NCI-H446 treated with DMSO at 0.1 percent for 48 hours (cell line): ENCODE measurements around the gene SFMBT1.

Source experiments
- DNase-seq: peaks from one replicate; lab custom pipeline; 2025; lab: John Stamatoyannopoulos, UW

Gene SFMBT1

DNA sequence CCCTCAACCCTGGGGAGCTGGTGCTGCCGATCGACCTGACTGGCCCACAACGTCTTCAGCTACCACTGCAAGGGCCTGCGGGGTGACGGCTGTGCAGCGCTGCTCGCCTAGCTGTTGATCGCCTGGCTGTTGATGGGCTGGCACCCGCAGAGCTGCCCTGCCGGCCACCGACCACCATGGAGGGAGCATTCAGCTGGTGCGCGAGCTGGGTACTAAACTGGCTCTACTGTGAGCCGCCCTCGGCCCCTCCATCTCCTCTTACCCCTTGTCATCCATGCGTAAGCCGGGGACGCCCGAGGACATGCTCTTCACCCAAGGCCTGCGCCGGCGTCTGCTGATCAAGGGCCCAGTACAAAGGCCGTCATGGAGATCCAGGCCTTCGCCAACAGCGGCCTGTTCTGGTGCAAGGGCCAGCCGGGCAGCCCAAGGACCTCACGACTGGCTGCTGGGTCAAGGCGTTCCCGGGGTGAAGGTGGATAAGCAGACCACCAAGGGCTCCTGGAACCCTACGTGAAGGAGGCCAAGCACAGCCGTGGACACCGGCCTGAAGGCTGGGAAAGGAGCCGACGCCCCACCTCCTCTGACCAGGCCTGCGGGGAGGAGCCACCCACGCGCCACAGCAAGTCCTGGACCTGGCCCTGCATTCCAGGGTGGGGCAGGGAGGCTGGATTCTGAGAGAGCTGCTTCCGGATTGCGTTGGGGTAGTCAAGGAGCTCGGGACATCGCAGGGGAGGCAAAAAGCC lies 46.9 kb downstream of the SFMBT1 start:
- DNase-seq: no peak

GRCh38 chr3:52990637-52991036 lies 55.2 kb downstream of the SFMBT1 start:
- no peak for DNase-seq

- DNase-seq: no peak
Measured at GRCh38 chr3:52986938-52987337, 58.9 kb downstream of the SFMBT1 start.

DNA sequence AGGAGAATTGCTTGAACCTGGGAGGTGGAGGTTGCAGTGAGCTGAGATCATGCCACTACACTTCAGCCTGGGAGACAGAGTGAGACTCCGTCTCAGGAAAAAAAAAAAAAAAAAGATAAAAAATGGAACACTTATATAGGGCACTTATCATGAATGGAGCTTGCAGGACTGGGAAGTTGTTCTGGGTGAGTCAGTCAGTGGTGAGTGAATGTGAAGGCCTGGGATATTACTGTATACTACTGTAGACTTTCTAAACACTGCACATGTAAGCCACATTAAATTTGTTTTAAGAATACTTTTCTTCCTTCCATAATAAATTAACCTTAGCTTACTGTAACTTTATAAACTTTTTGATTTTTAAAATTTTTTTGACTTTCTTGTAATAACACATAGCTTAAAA lies 59.8 kb downstream of the SFMBT1 start:
- no peak for DNase-seq

DNA sequence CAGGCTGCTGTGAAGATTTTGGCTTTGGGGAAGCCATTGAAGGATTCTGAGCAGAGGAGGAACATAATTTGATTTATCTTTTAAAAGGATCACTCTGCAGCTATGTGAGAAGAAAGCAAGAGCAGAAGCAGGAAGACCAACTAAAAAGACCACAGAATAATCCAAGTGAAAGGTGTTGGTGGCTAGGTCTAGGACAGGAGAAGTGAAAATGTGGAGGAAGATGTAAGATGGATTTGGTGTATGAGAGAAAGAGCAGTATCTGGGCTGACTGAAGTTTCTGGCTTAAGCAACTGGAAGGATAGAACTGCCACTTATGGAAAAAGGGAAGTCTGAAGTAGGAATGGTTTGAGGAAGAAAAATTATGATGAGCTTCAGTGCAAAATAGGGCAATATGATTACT lies 62.0 kb downstream of the SFMBT1 start:
- no peak for DNase-seq

DNA sequence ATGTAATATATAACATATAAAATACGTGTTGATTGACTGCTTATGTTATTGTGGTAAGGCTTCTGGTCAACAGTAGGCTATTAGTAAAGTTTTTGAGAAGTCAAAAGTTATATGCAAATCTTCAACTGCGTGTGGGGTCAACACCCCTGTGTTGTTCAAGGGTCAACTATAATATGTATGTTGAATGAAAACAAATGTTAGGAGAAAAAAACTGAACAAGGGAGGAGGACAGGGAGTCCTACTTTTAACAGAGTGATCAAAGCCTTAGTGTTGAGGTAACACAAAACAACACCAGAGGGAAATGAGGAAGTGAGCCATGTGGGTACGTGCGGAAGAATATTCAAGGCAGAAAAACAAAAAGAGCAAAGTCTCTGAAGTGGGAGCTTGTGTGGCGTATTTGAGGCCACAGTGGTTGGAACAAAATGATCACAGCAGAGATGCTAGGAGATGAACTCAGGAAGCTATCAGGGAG lies 62.5 kb downstream of the SFMBT1 start:
- DNase-seq: no peak

DNA sequence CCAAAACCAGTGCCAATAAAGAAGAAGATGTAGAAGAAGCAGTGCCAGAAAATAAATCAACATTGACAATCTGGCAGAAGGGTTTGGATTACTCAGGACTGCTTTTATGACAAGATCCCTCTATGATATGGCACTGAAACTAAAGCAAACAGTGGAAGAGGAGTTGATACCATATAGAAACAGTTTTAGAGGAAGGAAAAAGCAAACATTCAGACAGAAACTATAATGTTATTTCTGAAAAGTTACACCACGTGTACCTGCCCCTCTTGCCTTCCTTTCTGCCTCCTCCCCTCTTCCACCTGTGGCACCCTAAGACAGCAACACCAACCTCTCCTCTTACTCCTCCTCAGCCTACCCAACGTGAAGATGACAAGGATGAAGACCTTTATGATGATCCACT lies 63.0 kb downstream of the SFMBT1 start:
- peak; percentile 51 for DNase-seq

DNA sequence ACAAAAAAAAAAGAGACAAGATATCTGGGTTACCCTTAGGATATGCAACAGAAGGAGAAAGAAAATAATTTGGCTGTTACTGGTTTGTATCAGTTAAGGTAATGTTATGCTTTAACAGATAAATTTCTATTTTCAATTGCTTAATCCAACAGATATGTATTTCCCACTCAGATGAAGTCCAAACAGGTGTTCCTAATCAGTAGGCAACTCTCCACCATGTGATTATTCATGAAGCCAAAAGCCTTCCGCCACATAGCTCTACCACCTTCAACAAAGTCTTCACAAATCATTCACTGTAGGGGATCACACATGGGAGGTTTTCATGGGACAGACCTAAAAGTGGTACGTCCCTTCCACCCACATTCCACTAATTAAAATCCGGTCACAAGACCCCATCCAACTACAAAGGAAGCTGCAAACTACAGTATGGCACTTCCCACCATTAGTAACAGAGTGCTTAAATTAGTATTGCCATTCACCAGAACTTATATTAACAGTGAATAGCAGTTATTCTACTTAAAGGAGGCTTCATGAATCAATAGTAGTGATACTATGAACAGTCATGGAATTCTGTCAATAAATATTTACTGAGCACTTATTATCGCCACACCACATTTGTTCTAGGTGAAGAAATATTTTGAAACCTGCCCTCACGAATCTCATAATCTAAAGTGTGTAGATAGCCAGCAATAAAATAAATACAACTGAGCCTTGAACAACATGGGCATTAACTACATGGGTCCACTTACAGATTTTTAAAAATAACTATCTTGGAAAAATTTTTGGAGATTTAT lies 66.5 kb downstream of the SFMBT1 start:
- no peak for DNase-seq

GRCh38 chr3:52978109-52978754 lies 67.6 kb downstream of the SFMBT1 start:
- peak; percentile 46 for DNase-seq

DNA sequence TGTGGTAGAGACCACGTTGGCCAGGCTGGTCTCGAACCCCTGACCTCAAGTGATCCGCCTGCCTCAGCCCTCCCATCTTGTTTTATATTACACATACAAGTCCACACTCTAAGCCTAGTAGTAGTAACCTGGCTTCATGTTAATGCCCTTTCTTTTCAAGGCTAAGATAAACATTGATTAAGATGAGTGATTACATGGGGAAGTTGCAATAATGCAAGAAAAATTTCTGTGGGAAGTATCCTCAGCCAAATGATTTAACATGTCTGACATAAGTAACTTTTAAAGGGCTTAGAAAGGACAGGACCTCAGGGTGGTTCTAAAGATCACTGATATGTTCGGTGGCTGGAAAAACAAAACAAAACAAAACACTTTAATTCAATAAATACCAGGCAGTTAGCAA lies 72.1 kb downstream of the SFMBT1 start:
- DNase-seq: no peak

- DNase-seq: no peak
Measured at GRCh38 chr3:52971895-52972294, 74.0 kb downstream of the SFMBT1 start.

DNA sequence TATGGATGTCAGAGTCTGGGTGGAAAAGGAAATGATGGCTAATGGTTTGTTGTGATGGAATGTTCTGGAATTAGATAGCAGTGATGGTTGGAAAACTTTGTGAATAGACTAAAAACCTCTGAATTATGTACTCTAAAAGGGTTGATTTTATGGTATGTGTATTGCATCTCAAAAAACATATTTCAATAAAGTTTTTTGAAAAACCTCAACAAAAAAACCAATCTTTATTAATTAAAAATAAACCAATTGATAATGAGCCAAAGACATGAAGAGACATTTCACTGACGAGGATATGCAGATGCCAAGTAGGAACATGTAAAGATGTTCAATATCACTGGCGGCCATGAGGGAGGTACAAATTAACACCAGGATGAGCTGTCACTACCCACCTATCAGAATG lies 78.5 kb downstream of the SFMBT1 start:
- DNase-seq: no peak

DNA sequence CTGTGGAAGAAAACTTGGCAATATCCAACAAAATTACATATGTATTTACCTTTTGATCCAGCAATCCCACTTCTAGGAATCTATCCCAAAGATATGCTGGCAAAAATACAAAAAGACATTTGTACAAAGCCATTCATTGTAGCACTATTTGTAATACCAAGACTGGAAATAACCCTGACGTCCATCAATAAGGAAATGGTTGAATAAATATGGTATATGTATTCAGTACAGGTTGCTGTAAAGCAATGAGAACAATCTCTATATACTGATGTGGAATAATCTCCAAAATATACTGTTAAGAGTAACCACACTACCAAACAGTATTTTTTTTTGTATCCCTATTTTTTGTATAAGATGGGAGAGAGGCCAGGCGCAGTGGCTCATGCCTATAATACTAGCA lies 83.7 kb downstream of the SFMBT1 start:
- DNase-seq: no peak

DNA sequence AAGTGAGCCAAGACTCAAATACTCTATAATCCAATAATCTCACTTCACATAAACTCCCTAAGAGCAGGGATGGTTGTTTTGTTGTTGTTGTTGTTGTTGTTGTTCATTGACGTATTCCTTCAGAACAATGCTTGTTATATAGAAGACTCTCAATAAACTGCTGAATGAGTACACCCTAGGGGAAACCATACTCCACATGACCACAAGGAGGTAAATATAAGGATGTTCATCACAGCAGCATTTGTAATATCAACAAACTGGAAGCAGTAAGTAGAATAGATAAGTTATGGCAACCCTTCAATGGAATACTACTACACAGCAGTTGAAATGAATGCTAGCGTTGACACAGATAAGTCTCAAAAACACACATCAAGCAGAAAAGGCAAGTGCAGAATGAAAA lies 86.1 kb downstream of the SFMBT1 start:
- no peak for DNase-seq

- no peak for DNase-seq
Measured at GRCh38 chr3:52939600-52939999, 106.3 kb downstream of the SFMBT1 start.

DNA sequence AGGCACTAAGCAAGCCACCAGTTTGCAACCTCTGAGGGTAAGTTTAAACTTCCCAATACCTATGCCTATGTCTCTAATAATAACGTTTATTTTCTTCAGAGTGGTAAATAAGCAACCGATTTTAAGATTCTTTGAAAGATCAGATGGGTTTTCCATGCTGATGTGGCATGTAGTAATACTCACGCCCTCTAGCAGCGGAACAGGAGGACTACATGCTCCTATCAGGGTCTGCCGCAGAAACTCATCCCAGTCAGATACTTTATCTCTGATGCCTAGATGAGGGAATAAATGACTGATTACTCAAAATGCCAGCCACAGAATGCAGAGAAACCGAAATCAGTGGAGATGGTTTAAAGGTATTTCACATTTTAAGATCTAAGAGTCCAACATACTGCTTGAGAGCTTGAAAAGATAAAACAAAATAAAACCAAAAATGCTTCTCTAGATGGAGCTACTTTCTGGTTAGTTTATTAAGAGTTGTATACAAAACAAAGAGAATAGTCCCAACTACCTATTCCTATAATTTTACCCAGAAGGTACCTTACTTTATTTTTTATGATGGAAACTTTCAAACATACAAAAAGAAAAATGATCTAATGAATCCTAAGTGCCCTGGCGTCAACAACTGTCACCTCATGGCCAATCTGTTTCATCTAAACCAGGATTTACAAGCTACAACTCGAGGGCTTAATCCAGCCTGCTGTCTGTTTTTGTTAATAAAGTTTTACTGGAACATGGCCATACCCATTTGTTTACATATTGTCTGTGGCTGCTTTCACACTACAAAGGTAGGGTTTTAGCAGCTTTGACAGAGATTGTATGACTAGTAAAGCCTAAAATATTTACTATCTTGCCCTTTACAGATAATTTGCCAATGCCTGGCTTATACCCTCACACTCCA lies 111.0 kb downstream of the SFMBT1 start:
- peak; percentile 17 for DNase-seq

DNA sequence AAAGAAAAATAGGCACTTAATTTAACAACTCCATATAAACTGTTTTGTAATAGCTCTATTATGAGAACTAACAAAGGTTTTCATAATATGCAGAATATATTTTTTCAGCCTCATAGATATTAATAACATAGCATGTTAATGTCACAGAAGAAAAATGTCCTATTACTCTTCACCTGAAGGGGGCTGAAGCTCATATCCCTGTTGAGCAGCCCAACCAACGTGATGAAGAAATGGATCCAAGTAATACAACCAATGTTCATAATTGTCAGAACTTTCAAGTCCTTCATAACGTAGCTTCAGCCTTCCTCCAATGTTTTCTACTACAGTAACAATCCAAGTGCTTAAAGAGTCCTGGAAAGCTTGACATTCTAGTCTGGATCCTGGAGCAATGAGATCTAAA lies 114.0 kb downstream of the SFMBT1 start:
- no peak for DNase-seq

- no peak for DNase-seq
Measured at GRCh38 chr3:52931328-52931727, 114.5 kb downstream of the SFMBT1 start.

- no peak for DNase-seq
Measured at GRCh38 chr3:52930748-52931147, 115.1 kb downstream of the SFMBT1 start.

DNA sequence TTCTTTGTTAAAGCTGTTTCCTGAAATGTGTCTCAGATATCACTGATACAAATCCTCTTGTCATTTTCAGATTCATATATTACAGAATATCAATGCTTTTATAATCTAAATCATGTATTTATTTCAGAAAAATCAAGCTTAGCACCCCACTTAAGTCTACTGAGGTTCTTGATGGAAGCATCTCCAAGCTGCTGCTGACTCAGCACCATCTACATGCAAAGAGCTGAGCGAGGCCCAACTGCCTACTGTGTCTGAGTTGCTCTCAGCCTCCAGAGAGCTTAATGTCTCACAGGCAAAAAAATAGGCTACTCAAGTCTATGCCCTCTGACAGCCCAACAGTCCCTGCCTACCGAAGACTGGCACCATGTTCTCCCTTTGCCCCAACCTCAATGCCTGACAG lies 119.3 kb downstream of the SFMBT1 start:
- DNase-seq: no peak

GRCh38 chr3:52925405-52926313 lies 120.2 kb downstream of the SFMBT1 start:
- no peak for DNase-seq
